GM20431 (cell line): Measurements from ENCODE around the gene ITGA11.

Experiments
- in situ Hi-C: fragments of 300-500 bp; cut with MseI, MboI; formaldehyde crosslinking; loops from one replicate; pipeline ENCODE4 v1.15.0; 2020; ENCODE audit warnings: low sequenced_read_pairs; ENCODE audit not compliant: unreplicated experiment

ITGA11 gene

GRCh38 chr15:68264282-68264681 is 167.7 kb downstream of the ITGA11 start:
- in situ Hi-C loops = no loop called here

GRCh38 chr15:68262514-68263356 is 169.2 kb downstream of the ITGA11 start:
- in situ Hi-C loops = no loop called here

GRCh38 chr15:68261980-68262379 is 170.0 kb downstream of the ITGA11 start:
- in situ Hi-C loops = no loop called here

- in situ Hi-C loops = no loop called here
These were observed 170.7 kb downstream of the ITGA11 start for GRCh38 chr15:68261241-68261640.

GRCh38 chr15:68259883-68260282 is 172.1 kb downstream of the ITGA11 start:
- in situ Hi-C loops = no loop called here

- in situ Hi-C loops = no loop called here
These were observed 173.3 kb downstream of the ITGA11 start for GRCh38 chr15:68258692-68259091.

- in situ Hi-C loops = no loop called here
These were observed 175.1 kb downstream of the ITGA11 start for GRCh38 chr15:68256675-68257450.

- in situ Hi-C loops = no loop called here
These were observed 178.9 kb downstream of the ITGA11 start for GRCh38 chr15:68252925-68253534.

- in situ Hi-C loops = no loop called here
These were observed 182.8 kb downstream of the ITGA11 start for GRCh38 chr15:68249058-68249713.
